Activated T-helper 17 cell treated with anti-CD3 and anti-CD28 coated beads, Interleukin-2, amount 50 U/mL, for 72 hours (primary cell): Measurements from ENCODE around the gene RANBP17. TPM values are rescaled to one million over a fixed set of nuclear protein-coding genes. Genes with fewer than 3 reads are reported as not detected.
"Not testable (repeated sequence)": the region's sequence is repeated elsewhere in the genome, so short reads cannot be mapped to it uniquely, and the experiment has no call there.

Experiments used
- ATAC-seq: fragments of 150-1000 bp; cut with Tn5 transposase; replicated peaks from 2 replicates; pipeline ENCODE4 v1.10.0; 2021; ENCODE audit warnings: mild to moderate bottlenecking, moderate library complexity
- H3K27ac Mint-ChIP-seq: one replicate; pipeline ENCODE4 v1.8.0; 2022; ENCODE audit warnings: mixed read lengths
- H3K27me3 Mint-ChIP-seq: one replicate; pipeline ENCODE4 v1.8.0; 2022; ENCODE audit warnings: mixed read lengths
- H3K36me3 Mint-ChIP-seq: one replicate; pipeline ENCODE4 v1.8.0; 2022; ENCODE audit warnings: low read depth, mild to moderate bottlenecking, mixed read lengths
- H3K4me1 Mint-ChIP-seq: one replicate; pipeline ENCODE4 v1.8.0; 2022; ENCODE audit warnings: mixed read lengths
- H3K4me3 Mint-ChIP-seq: one replicate; pipeline ENCODE4 v1.8.0; 2022; ENCODE audit warnings: mild to moderate bottlenecking, mixed read lengths
- H3K9me3 Mint-ChIP-seq: one replicate; pipeline ENCODE4 v1.8.0; 2022; ENCODE audit warnings: mixed read lengths
- total RNA-seq, 2 donors: library from RNA; stranded (reverse); gene quantifications; one replicate each; pipeline ENCODE4 v1.2.3, GENCODE V29; 2022

Gene RANBP17
- total RNA-seq, 2 donors from 2014 or later: not detected

DNA sequence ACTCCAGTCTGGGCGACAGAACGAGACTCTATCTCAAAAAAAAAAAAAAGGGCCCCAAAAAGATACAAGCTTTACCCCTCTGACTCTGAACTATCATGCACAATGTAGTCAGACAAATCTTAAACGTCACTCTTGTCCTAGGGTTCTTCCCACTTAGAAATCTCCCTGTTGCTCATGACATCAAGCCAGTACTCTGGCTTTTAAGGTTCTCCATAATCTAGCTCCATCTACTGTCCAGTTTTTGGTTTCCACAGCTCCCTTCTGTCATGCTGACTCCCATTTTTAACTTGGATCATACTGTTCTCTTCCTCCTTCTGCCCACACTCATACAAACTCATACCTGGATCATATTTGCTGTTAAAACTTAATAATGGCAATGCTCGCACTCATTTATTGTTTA is 290.6 kb downstream of the RANBP17 start:
- peaks cover 4% of the 10 kb centered on the region for H3K27me3 Mint-ChIP-seq
- no peaks in the 10 kb centered on the region for H3K9me3 Mint-ChIP-seq
- H3K4me1 Mint-ChIP-seq: no peaks in the 10 kb centered on the region
- H3K27ac Mint-ChIP-seq: no peak overlapping the region
- no peak for ATAC-seq
- H3K4me3 Mint-ChIP-seq: no peak overlapping the region
- H3K36me3 Mint-ChIP-seq: no peaks in the 10 kb centered on the region

GRCh38 chr5:171155621-171156020 is 293.8 kb downstream of the RANBP17 start:
- no peak for ATAC-seq
- Mint-ChIP-seq H3K27ac (no peak overlapping the region), H3K9me3 (no peaks in the 10 kb centered on the region), H3K36me3 (no peaks in the 10 kb centered on the region), H3K4me1 (no peaks in the 10 kb centered on the region), H3K4me3 (no peak overlapping the region), H3K27me3 (peaks cover 4% of the 10 kb centered on the region)

GRCh38 chr5:171157276-171157675 is 295.5 kb downstream of the RANBP17 start:
- H3K27ac Mint-ChIP-seq: no peak overlapping the region
- H3K36me3 Mint-ChIP-seq: no peaks in the 10 kb centered on the region
- no peaks in the 10 kb centered on the region for H3K4me1 Mint-ChIP-seq
- H3K9me3 Mint-ChIP-seq: no peaks in the 10 kb centered on the region
- no peak for ATAC-seq
- no peak overlapping the region for H3K4me3 Mint-ChIP-seq
- peaks cover 4% of the 10 kb centered on the region for H3K27me3 Mint-ChIP-seq

DNA sequence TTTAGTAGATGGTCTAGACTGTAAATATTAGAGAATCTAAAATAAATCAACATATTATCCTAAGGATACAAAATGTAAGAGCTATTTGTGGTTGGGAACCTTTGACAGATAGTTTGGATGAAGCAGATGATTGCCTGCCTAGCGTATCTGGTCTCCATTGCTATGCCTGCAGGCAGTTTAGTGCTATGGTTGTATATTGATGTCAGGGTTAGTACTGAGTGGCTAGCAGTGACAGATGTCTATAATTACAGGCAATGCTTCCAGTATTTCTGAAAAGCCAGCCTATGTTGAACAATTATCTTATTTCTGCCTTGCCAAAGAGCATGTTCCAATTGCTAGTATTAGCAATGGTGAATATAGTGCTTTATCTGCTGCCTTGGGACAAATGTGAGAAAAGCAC is 296.0 kb downstream of the RANBP17 start:
- ATAC-seq: no peak
- H3K9me3 Mint-ChIP-seq: no peaks in the 10 kb centered on the region
- H3K27ac Mint-ChIP-seq: no peak overlapping the region
- no peaks in the 10 kb centered on the region for H3K4me1 Mint-ChIP-seq
- no peak overlapping the region for H3K4me3 Mint-ChIP-seq
- no peaks in the 10 kb centered on the region for H3K27me3 Mint-ChIP-seq
- H3K36me3 Mint-ChIP-seq: no peaks in the 10 kb centered on the region

DNA sequence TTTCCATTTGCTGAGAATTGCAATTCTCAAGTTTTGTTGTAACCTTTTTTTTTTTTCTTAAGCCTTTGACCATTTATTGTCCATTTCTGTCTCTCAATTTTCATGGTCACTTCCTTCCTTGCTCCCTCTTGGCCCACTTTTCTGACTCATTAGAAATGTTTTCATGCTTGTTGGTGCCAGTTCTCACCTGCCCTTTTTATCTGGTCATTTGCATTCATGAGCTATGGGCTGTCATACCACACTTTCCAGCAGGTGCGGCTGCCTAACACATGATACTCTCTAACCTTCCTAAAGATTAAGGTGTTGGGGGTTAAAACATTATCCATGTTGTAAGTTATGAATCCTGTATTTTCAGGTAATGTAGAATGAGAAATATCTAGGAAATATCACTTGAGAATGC is 296.8 kb downstream of the RANBP17 start:
- H3K36me3 Mint-ChIP-seq: no peaks in the 10 kb centered on the region
- no peak overlapping the region for H3K27ac Mint-ChIP-seq
- H3K4me1 Mint-ChIP-seq: no peaks in the 10 kb centered on the region
- H3K9me3 Mint-ChIP-seq: no peaks in the 10 kb centered on the region
- no peak for ATAC-seq
- H3K27me3 Mint-ChIP-seq: no peaks in the 10 kb centered on the region
- H3K4me3 Mint-ChIP-seq: no peak overlapping the region

DNA sequence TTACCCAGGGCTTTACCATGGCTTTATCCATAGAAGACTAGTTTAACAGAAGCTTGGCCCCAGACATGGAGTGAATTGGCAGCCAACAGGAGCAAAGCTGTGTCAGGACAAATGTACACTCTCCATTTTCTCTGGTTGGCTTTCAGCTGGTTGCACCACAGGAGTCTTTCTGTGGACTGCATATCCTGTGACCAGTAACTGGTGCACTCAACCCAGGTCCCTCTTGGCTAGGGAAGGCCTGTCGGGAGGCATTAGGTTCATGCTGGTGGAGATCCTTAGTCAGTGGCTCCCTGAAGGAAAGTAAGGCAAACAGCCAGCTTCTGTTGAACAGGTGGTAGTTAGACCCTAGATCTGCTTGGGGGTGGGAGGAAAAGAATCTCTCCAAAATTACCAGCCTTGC is 300.3 kb downstream of the RANBP17 start:
- no peaks in the 10 kb centered on the region for H3K36me3 Mint-ChIP-seq
- H3K9me3 Mint-ChIP-seq: no peaks in the 10 kb centered on the region
- H3K4me1 Mint-ChIP-seq: no peaks in the 10 kb centered on the region
- H3K4me3 Mint-ChIP-seq: no peak overlapping the region
- peaks cover 6% of the 10 kb centered on the region for H3K27me3 Mint-ChIP-seq
- no peak for ATAC-seq
- no peak overlapping the region for H3K27ac Mint-ChIP-seq

GRCh38 chr5:171162596-171162995 is 300.8 kb downstream of the RANBP17 start:
- H3K4me1 Mint-ChIP-seq: no peaks in the 10 kb centered on the region
- H3K27ac Mint-ChIP-seq: no peak overlapping the region
- peaks cover 6% of the 10 kb centered on the region for H3K27me3 Mint-ChIP-seq
- H3K4me3 Mint-ChIP-seq: no peak overlapping the region
- no peak for ATAC-seq
- no peaks in the 10 kb centered on the region for H3K9me3 Mint-ChIP-seq
- no peaks in the 10 kb centered on the region for H3K36me3 Mint-ChIP-seq

DNA sequence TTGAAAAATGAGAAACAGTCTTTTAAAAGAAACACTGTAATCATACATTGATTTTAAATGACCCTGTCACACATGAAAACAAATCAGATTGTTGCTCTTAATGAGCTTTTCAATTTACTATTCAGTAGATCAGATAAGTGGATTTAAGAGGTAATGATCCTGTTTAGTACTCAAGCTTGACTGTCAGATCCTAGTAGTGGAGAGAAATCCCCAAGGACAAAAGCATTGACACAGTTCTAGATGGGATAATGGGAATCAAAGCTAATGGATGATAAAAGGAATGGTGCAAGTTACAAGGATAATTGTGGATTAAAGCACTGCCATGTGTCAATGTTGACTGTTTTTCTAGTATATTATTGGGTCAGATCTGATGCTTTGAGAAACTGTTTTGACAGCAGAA is 304.9 kb downstream of the RANBP17 start:
- Mint-ChIP-seq H3K9me3 (no peaks in the 10 kb centered on the region), H3K27me3 (peaks cover 12% of the 10 kb centered on the region), H3K27ac (no peak overlapping the region), H3K4me1 (no peaks in the 10 kb centered on the region), H3K36me3 (no peaks in the 10 kb centered on the region), H3K4me3 (no peak overlapping the region)
- no peak for ATAC-seq

DNA sequence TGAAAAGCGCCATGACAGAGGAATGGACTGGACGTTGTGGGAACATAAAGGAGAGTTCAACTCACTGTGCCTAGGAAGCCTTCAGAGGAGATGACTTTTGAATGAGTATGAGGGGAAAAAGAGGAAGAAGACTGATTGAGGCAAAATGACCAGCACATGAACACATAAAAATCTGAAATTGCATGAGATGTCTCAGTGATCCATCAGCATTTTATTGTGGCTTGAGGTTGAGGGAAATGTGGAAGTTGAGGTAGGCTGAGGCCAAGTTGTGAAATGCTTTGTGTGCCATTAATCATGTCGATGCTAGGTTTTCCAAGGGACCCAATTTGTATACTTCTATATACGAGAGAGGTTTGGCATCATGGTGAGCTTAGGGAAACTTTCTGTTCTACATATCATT is 306.4 kb downstream of the RANBP17 start:
- no peak for ATAC-seq
- H3K9me3 Mint-ChIP-seq: no peaks in the 10 kb centered on the region
- no peak overlapping the region for H3K4me3 Mint-ChIP-seq
- no peaks in the 10 kb centered on the region for H3K4me1 Mint-ChIP-seq
- no peaks in the 10 kb centered on the region for H3K36me3 Mint-ChIP-seq
- H3K27ac Mint-ChIP-seq: no peak overlapping the region
- peaks cover 12% of the 10 kb centered on the region for H3K27me3 Mint-ChIP-seq

GRCh38 chr5:171174960-171175359 is 313.1 kb downstream of the RANBP17 start:
- H3K4me3 Mint-ChIP-seq, H3K4me1 Mint-ChIP-seq, ATAC-seq, H3K9me3 Mint-ChIP-seq, H3K36me3 Mint-ChIP-seq, H3K27me3 Mint-ChIP-seq, H3K27ac Mint-ChIP-seq: not testable (repeated sequence)

GRCh38 chr5:171175746-171176145 is 313.9 kb downstream of the RANBP17 start:
- ATAC-seq: no peak
- Mint-ChIP-seq H3K4me3 (no peak overlapping the region), H3K27ac (no peak overlapping the region), H3K36me3 (no peaks in the 10 kb centered on the region), H3K9me3 (no peaks in the 10 kb centered on the region), H3K4me1 (no peaks in the 10 kb centered on the region), H3K27me3 (no peaks in the 10 kb centered on the region)

GRCh38 chr5:171178190-171178589 is 316.4 kb downstream of the RANBP17 start:
- H3K4me1 Mint-ChIP-seq, ATAC-seq, H3K9me3 Mint-ChIP-seq, H3K36me3 Mint-ChIP-seq, H3K4me3 Mint-ChIP-seq, H3K27ac Mint-ChIP-seq, H3K27me3 Mint-ChIP-seq: not testable (repeated sequence)

DNA sequence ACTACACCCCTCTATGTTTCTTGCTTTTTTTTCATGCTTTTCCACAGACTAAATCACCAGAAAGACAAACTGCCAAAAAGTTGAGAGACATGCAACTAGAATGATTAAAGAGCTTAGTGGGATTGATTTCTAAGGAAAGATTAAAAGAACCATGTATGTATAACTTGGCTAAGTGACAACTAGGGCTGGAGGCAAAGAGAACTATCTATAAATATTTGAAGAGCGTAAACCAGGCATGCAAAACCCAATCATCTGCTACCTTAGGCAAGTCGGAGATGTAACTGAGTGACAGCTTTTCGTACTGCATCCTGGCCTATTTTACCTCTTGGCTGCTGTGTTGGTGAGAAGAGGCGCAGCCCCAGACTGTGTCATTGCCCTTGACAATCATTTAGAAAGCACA is 326.2 kb downstream of the RANBP17 start:
- Mint-ChIP-seq H3K36me3 (no peaks in the 10 kb centered on the region), H3K4me1 (no peaks in the 10 kb centered on the region), H3K9me3 (no peaks in the 10 kb centered on the region), H3K27me3 (peaks cover 16% of the 10 kb centered on the region), H3K4me3 (no peak overlapping the region), H3K27ac (no peak overlapping the region)
- ATAC-seq: no peak

GRCh38 chr5:171189442-171189841 is 327.6 kb downstream of the RANBP17 start:
- Mint-ChIP-seq H3K27ac (no peak overlapping the region), H3K27me3 (peaks cover 3% of the 10 kb centered on the region), H3K36me3 (no peaks in the 10 kb centered on the region), H3K9me3 (no peaks in the 10 kb centered on the region), H3K4me3 (no peak overlapping the region), H3K4me1 (no peaks in the 10 kb centered on the region)
- ATAC-seq: no peak

GRCh38 chr5:171192111-171192510 is 330.3 kb downstream of the RANBP17 start:
- Mint-ChIP-seq H3K27me3 (peaks cover 7% of the 10 kb centered on the region), H3K36me3 (no peaks in the 10 kb centered on the region), H3K4me1 (no peaks in the 10 kb centered on the region), H3K27ac (no peak overlapping the region), H3K9me3 (no peaks in the 10 kb centered on the region), H3K4me3 (no peak overlapping the region)
- ATAC-seq: no peak

DNA sequence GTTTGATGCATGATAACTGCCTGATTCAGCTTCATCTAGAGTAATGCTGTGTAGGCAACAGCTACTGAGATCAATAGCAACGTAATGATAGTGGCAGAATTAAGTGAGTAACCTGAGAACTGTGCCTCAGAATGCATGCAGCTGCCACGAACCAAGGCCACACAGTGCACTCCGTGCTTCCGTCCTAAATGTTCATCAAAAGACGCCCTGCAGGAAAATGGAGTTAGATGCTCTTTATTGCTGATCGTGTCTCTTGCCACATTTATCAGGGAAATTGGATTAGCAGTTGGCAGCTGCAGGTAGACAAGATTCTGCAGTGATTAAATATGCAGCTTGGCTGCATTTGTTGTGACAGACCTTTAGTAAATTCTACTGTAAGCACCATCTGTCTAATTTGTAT is 339.5 kb downstream of the RANBP17 start:
- Mint-ChIP-seq H3K4me1 (no peaks in the 10 kb centered on the region), H3K9me3 (no peaks in the 10 kb centered on the region), H3K27ac (no peak overlapping the region), H3K27me3 (peaks cover 17% of the 10 kb centered on the region), H3K4me3 (no peak overlapping the region), H3K36me3 (no peaks in the 10 kb centered on the region)
- ATAC-seq: no peak
